Esophagus (tissue), 2 donors: ENCODE results near the gene IER5. TPM values are rescaled to one million over a fixed set of nuclear protein-coding genes. Genes with fewer than 3 reads are reported as not detected.
A peak's percentile ranks its signal among the peaks of the same experiment; 100 is the strongest.

Source experiments
- H3K27ac ChIP-seq, 2 donors: one replicate each; pipeline ENCODE4 v1.5.1; 2013; ENCODE audit warnings: low read depth in 2 of 2, mild to moderate bottlenecking in 2 of 2, inconsistent platforms in 1 of 2, low read length in 1 of 2, moderate library complexity in 1 of 2
- H3K27me3 ChIP-seq, 2 donors: one replicate each; pipeline ENCODE4 v1.6.1; 2013; ENCODE audit warnings: low read length in 2 of 2, control low read depth in 1 of 2, mild to moderate bottlenecking in 1 of 2; ENCODE audit not compliant: insufficient read depth in 2 of 2, control insufficient read depth in 1 of 2
- H3K36me3 ChIP-seq, 2 donors: one replicate each; pipeline ENCODE4 v1.6.1; 2013; ENCODE audit warnings: low read length in 1 of 2; ENCODE audit not compliant: control insufficient read depth in 2 of 2, insufficient read depth in 2 of 2
- H3K4me1 ChIP-seq, 2 donors: one replicate each; pipeline ENCODE4 v1.6.1; 2013; ENCODE audit warnings: low read length in 1 of 2; ENCODE audit not compliant: control insufficient read depth in 2 of 2, insufficient read depth in 2 of 2
- H3K4me3 ChIP-seq, 2 donors: one replicate each; pipeline ENCODE4 v1.5.1; 2013; ENCODE audit warnings: low read length in 2 of 2, mild to moderate bottlenecking in 2 of 2, low read depth in 1 of 2, moderate library complexity in 1 of 2
- H3K9me3 ChIP-seq, 2 donors: one replicate each; pipeline ENCODE4 v1.6.1; 2013; ENCODE audit warnings: mild to moderate bottlenecking in 2 of 2, low read depth in 1 of 2, low read length in 1 of 2, moderate library complexity in 1 of 2; ENCODE audit not compliant: control insufficient read depth in 2 of 2, insufficient read depth in 1 of 2
- WGBS, 2 donors: extraction: QIAGEN DNeasy Blood & Tissue Kit; methylation state at CpG; one replicate each; pipeline ENCODE4 v1.1.7; 2013; 5-methylcytosine and 5-hydroxymethylcytosine counted together
- polyA plus RNA-seq, 2 donors: library from polyadenylated mRNA; stranded (reverse); fragments of 200-250 nt; gene quantifications; one replicate each; pipeline ENCODE4 v1.2.3, GENCODE V29; 2013
- donor health status: healthy with polysubstance abuse.
- donor health status: Bipolar disorder and iron deficiency.

Gene IER5
- polyA plus RNA-seq, 2 donors: 16.7 to 27.2 TPM

DNA sequence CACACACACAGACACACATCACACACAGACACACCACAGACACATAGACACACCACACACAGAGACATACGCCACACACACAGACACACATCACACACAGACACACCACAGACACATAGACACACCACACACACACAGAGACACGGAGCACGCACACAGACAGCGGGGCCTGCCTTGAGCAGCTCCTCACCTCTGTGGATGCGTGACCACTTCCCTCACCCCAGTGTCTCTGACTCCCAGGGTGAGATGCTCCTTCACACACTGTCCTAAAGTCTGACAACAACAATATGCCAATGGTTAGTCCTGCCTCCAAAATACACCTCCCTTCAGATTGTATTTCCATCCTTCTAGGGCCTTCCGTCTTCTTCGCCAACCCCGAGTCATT lies 48.2 kb downstream of the IER5 start:
- Histone ChIP-seq H3K27me3 (no peaks in the 10 kb centered on the region), H3K9me3 (no peaks in the 10 kb centered on the region), H3K27ac (no peak overlapping the region), H3K36me3 (no peaks in the 10 kb centered on the region), H3K4me3 (no peak overlapping the region), H3K4me1 (peaks cover 6 to 28% of the 10 kb centered on the region in 2 donors)
- 92 to 94% methylated on average over 8 of the region's 8 CpGs for WGBS, 2 donors

DNA sequence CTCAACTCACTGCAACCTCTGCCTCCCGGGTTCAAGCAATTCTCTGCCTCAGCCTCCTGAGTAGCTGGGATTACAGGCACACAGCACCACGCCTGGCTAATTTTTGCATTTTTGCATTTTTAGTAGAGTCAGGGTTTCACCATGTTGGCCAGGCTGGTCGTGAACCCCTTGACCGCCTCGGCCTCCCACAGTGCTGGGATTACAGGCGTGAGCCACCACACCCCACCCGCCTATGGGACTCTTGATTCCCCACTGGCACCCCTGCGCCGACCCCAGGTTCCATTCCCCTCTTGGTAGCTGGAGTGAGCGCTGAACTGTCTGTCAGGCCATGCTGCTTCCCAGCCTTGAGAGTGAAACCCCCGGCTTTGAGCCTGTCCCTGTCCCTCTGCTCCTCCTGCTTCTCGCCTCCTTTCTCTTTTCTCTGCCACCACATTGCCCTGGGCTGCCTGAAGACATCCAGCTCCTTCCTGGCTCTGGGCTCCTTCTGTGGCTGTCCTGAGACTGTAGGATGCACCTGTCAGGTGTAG lies 48.8 kb downstream of the IER5 start:
- Histone ChIP-seq H3K4me1 (peaks cover 6 to 28% of the 10 kb centered on the region in 2 donors), H3K4me3 (no peak overlapping the region), H3K27ac (no peak overlapping the region), H3K27me3 (no peaks in the 10 kb centered on the region), H3K9me3 (no peaks in the 10 kb centered on the region), H3K36me3 (no peaks in the 10 kb centered on the region)
- WGBS, 2 donors: 96 to 97% methylated on average over 12 of the region's 12 CpGs

DNA sequence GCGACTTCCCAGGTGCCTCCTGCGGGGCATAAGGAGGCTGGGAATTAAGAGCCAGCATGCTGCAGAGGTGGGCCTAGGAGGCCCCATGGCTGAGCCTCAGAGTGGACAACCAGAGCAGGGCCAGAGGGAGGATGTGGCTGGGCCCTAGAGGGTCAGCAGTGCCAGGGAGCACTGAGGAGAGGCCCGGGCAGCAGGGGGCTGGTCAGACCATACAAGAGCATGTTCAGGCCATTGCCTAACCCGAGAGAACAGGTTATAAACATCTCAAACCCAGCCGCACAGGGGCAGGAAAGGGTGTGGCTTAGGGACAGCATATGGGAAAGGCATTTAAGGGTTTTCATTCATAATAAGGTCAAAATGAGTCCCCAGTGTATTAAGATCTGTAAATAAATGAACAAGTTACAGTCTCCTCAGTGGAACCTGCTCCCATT lies 51.1 kb downstream of the IER5 start:
- Histone ChIP-seq H3K4me1 (peaks cover 6 to 20% of the 10 kb centered on the region in 2 donors), H3K36me3 (no peaks in the 10 kb centered on the region), H3K27ac (peak overlapping the region; percentile 13 to 62), H3K9me3 (no peaks in the 10 kb centered on the region), H3K27me3 (no peaks in the 10 kb centered on the region), H3K4me3 (no peak overlapping the region)
- WGBS, 2 donors: 35 to 58% methylated on average over 5 of the region's 5 CpGs

DNA sequence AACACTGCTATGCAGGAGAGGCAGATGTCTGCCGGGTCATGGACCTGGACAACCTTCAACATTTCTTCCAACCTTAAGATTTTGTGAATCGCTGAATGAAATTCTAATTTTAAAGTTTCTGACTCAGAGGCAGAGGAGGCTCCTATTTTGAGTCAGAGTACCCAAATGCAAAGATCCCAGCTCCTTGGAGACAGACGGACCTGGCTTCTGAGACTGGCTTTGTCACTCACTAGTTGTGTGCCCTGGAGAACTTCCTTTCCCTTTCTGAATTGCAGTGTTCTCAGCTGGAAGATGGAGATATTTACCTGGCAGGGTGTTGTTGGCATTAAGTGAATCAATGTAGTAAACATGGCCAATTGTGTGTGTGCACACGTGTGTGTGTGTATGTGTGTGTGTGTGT lies 51.9 kb downstream of the IER5 start:
- H3K4me3 ChIP-seq: no peak overlapping the region
- no peaks in the 10 kb centered on the region for H3K9me3 ChIP-seq
- H3K36me3 ChIP-seq: no peaks in the 10 kb centered on the region
- WGBS, 2 donors: 73 to 78% methylated on average over 4 of the region's 4 CpGs
- H3K27ac ChIP-seq: no peak overlapping the region
- H3K27me3 ChIP-seq: no peaks in the 10 kb centered on the region
- peaks cover 6 to 15% of the 10 kb centered on the region in 2 donors for H3K4me1 ChIP-seq

DNA sequence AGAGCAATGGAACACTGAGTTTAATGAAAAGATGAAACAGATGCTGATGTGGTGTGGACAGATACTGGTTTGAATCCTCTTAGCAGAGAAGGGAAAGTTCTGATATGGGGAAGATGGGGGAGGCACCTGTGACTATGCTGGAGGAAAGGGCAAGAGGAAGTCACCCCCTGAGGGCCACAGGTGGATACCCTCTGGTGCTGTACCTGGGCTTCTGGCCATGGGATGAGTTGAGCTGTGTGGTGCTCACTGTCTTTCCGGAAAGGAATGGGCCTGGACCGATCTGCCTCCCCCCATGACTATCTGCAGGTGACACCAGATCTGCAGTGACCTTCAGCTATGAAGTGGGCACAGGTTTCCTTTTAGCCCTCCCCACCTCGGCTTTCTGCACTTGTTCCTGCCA lies 52.4 kb downstream of the IER5 start:
- H3K4me1 ChIP-seq: peaks cover 6 to 14% of the 10 kb centered on the region in 2 donors
- WGBS, 2 donors: 90 to 95% methylated on average over 3 of the region's 3 CpGs
- H3K4me3 ChIP-seq: no peak overlapping the region
- H3K27me3 ChIP-seq: no peaks in the 10 kb centered on the region
- H3K36me3 ChIP-seq: no peaks in the 10 kb centered on the region
- H3K9me3 ChIP-seq: no peaks in the 10 kb centered on the region
- peak overlapping the region in 1 of 2 donors; percentile 15 for H3K27ac ChIP-seq

DNA sequence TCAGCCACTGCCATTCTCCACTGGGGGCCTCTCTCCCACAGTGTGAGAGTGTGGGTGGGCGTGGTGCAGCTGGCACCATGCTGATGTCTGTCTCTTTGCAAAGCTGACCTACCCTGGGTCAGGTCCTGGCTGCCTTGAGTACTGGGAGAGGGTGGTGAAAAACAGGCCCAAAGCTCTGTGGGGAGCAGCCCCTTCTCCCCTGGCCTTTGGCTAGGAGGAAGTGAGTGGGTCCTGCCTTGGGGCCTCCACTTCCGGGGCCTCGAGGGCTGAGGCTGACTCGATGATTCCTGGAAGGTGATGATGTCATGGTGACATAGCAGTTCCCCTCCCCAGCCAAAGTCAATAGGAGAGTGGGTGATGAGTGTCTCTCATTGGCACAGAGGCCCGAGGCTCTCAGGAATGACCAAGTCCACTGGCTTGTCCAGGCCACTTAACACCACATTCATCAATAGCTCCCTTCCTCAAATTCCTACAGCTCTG lies 53.0 kb downstream of the IER5 start:
- no peaks in the 10 kb centered on the region for H3K36me3 ChIP-seq
- no peak overlapping the region for H3K4me3 ChIP-seq
- no peaks in the 10 kb centered on the region for H3K9me3 ChIP-seq
- H3K4me1 ChIP-seq: peaks cover 6 to 12% of the 10 kb centered on the region in 2 donors
- no peaks in the 10 kb centered on the region for H3K27me3 ChIP-seq
- 37 to 44% methylated on average over 5 of the region's 5 CpGs for WGBS, 2 donors
- H3K27ac ChIP-seq: peak overlapping the region in 1 of 2 donors; percentile 51

Other genes starting within 250 kb of the IER5 start
- gene KIAA1614, start 175.8 kb upstream of the IER5 start, polyA plus RNA-seq: 1 to 10 TPM; 1.0 to 1.5 TPM
- gene STX6, start 65.8 kb upstream of the IER5 start, polyA plus RNA-seq: 10 to 100 TPM; 11.7 to 12.8 TPM
- 1 to 10 TPM; 3.6 to 7.5 TPM for gene MR1, start 54.7 kb upstream of the IER5 start, polyA plus RNA-seq